GM10847 (cell line): ENCODE results near the gene LMAN2.

Source experiments
- POLR2A ChIP-seq: IDR thresholded peaks from 2 replicates; pipeline ENCODE4 v1.6.1; 2011; ENCODE audit not compliant: insufficient read length; ENCODE audit errors: extremely low read depth

Gene LMAN2

DNA sequence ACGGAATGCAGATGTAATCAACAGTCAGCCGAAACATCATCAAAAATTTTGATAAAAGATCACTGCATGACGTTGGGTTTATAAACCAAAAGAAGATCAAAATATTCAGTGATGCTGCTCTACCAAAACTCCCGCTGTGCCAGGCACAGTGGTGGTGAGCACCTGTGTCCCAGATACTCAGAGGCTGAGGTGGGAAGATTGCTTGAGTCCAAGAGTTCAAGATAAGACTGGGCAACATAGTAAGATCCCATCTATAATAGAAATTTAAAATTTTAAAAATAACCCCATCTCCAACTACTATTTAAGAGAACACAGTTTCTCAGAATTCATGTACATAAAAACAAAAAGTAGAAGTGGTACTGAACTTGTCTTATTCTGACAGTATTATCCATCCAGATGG, 3.8 kb downstream of the LMAN2 start:
- no peak for TF ChIP-seq POLR2A

DNA sequence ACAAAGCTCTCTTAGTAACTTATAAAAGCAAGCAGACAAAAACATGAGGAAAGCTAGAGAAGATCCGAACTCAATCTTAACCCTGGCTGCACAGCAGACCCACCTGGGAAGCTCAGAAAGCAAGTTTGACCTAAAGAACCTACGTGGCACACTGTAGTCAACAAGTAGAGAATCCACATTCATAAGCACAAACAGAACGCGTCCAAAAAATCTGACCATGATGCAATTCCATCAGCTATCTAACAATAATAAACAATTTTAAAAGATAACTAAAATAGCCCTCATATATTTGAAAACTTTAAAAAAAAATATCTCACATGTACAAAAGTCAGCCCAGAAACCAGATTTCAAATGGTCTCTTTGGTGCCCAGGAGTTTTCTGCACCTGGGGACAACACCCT, 4.6 kb downstream of the LMAN2 start:
- no peak for TF ChIP-seq POLR2A

DNA sequence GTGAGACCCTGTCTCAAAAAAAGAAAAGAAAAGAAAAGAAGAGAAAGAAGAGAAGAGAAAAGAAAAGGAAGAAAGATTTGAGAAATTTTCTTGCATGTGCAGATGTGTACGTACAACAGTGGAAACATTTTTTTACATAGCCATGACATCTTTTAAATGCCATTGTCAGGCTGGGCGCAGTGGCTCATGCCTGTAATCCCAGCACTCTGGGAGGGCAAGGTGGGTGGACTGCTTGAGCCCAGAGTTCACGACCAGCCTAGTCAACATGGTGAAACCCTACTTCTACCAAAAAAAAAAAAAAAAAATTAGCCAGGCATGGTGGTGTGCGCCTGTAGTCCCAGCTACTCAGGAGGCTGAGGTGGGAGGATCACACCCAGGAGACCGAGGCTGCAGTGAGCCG, 6.6 kb downstream of the LMAN2 start:
- no peak for TF ChIP-seq POLR2A

GRCh38 chr5:177343777-177344176, 7.7 kb downstream of the LMAN2 start:
- TF ChIP-seq POLR2A, result no peak

- TF ChIP-seq POLR2A, result no peak
These were observed 12.3 kb downstream of the LMAN2 start for GRCh38 chr5:177339107-177339638.

DNA sequence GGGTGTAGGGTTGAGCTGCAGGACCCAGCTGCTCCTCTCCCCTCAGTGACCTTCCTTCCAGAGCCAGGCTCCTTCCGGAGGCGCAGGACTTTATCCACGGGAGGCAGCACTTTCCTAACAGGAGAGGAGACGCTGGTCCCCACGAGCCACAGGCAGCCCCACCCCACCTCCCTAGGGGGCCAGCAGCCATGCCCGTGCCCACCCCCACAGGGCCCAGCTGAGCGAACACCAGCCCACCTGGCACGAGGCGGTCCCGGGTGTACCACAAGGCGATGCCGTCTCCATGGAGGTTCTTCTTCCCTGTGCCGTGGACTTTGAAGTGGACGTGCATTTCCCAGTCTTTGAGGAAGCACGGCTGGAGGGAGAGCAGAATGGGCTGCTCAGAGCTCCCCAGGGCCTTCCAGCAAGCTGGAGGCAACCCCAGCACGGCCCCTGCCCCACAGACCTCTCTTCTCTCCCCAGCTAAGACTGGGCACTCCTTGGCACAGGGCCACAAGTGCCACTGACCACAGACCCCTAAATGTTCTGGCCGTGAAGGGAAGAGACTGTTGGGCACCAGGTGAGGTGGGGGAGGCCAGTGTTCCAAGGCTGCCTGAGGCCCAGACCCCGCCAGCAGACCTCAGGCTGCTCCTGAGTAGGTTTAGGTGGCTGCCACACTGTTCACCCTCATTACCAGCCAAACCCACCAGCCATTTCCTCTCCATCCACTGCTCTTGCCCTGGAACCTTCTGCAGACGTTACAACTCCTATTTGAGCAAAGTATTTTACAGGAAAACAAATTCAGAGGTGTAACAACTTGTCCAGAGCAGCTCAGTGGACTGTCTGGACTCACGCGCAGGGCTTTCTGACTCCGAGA, 13.0 kb downstream of the LMAN2 start:
- no peak for TF ChIP-seq POLR2A

GRCh38 chr5:177336603-177337494, 14.6 kb downstream of the LMAN2 start:
- no peak for TF ChIP-seq POLR2A

- no peak for TF ChIP-seq POLR2A
These were observed 15.4 kb downstream of the LMAN2 start for GRCh38 chr5:177336112-177336511.

DNA sequence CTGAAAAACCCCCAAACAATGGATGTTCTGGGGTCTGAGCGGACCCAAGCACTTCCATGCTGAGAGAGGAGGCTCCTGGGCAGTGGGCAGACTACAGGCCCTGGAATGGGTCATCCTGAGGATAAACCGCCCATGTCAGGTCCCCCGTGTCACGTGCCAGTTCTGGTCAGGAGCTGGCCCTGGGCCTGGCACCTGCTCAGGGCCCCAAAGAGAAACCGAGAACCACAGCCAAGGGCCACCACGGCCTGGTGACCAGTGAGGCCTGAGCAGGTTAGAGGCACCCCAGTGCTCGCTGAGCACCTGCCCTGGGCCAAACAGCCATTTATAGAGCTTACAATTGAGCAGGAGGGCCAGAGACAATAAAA, 15.8 kb downstream of the LMAN2 start:
- TF ChIP-seq POLR2A, result no peak

DNA sequence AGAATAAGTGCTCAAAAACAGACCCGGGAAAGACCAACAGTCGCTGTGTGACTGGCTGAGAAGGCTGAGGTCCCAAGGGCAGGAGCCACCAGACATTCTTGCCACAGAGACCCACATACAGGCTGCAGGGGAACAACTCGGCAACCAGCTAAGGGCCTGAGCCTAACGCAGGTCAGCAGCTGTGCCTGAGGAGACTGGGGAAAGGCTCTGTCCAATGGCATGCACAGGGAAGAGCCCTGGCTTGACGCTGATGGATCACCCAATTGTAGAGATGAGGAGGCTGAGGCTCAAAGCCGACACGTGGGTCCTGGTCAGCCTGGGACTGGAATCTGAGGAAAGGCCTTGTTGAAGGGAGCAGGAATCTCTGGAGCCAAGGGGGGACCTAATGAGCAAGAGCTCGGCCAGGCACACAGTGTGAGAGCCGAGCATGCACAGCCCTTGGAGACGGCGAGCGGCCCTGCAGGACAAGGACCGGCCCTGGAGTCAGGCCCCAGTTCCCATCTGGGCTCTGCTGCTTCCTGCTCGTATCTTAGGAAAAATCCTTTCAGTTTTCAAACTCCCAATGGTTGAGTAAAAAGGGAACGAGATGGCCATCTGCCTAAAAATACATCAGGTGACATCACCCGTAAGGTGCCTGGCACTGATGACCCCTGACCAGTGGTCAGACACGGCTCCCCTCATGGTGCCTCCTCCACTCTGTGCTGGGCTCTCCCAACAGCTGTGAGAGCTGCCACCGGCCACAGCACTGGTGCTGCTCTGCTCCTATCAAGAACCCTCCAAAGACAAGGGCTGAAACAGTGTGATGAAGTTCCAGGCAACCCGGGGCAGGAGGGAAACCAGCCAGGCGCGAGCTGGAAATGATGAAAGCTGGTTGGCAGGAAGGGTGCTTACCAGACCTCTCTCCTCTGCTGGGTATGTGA, 16.4 kb downstream of the LMAN2 start:
- TF ChIP-seq POLR2A, result no peak

- no peak for TF ChIP-seq POLR2A
These were observed 17.3 kb downstream of the LMAN2 start for GRCh38 chr5:177334155-177334551.

- no peak for TF ChIP-seq POLR2A
These were observed 17.9 kb downstream of the LMAN2 start for GRCh38 chr5:177333420-177334154.

GRCh38 chr5:177332896-177333260, 18.6 kb downstream of the LMAN2 start:
- TF ChIP-seq POLR2A, result no peak
